GM19239 (cell line): ENCODE results near the gene GLYATL1.

Experiments
- DNase-seq: peaks from one replicate; pipeline ENCODE4 v3.0.0; 2011; ENCODE audit warnings: low spot score; ENCODE audit not compliant: insufficient read length
- FAIRE-seq: peaks from 2 replicates; lab custom pipeline; 2011; peaks lifted over from hg19 to GRCh38; lab: Jason Lieb, UNC

The GLYATL1 gene

GRCh38 chr11:58924230-58924629, 15.1 kb upstream of the GLYATL1 start:
- no peak for FAIRE-seq

GRCh38 chr11:58926251-58926650, 13.0 kb upstream of the GLYATL1 start:
- no peak for DNase-seq
- no peak for FAIRE-seq

More at GRCh38 chr11:58924230-58924629, 15.1 kb upstream of the GLYATL1 start:
- no peak for DNase-seq

- no peak for DNase-seq
- no peak for FAIRE-seq
Observed at GRCh38 chr11:58926695-58927094, 12.6 kb upstream of the GLYATL1 start.

GRCh38 chr11:58927393-58928106, 11.7 kb upstream of the GLYATL1 start:
- DNase-seq (no peak), FAIRE-seq (no peak)

- DNase-seq (no peak), FAIRE-seq (no peak)
Observed at GRCh38 chr11:58928107-58928499, 11.2 kb upstream of the GLYATL1 start.

GRCh38 chr11:58928691-58929090, 10.6 kb upstream of the GLYATL1 start:
- no peak for FAIRE-seq

GRCh38 chr11:58930926-58931325, 8.4 kb upstream of the GLYATL1 start:
- FAIRE-seq (no peak), DNase-seq (no peak)

More at GRCh38 chr11:58928691-58929090, 10.6 kb upstream of the GLYATL1 start:
- no peak for DNase-seq

GRCh38 chr11:58933661-58934060, 5.6 kb upstream of the GLYATL1 start:
- no peak for DNase-seq
- no peak for FAIRE-seq

GRCh38 chr11:58934945-58935513, 4.3 kb upstream of the GLYATL1 start:
- no peak for FAIRE-seq
- DNase-seq: no peak

- FAIRE-seq: no peak
Observed at GRCh38 chr11:58938398-58938797, 890 bp upstream of the GLYATL1 start.

GRCh38 chr11:58940028-58940427, 740 bp downstream of the GLYATL1 start:
- no peak for FAIRE-seq
- DNase-seq: no peak

More at GRCh38 chr11:58938398-58938797, 890 bp upstream of the GLYATL1 start:
- no peak for DNase-seq

GRCh38 chr11:58941838-58942237, 2.5 kb downstream of the GLYATL1 start:
- DNase-seq (no peak), FAIRE-seq (no peak)

GRCh38 chr11:58945663-58946062, 6.4 kb downstream of the GLYATL1 start:
- FAIRE-seq (no peak), DNase-seq (no peak)

GRCh38 chr11:58949184-58949583, 9.9 kb downstream of the GLYATL1 start:
- FAIRE-seq (no peak), DNase-seq (no peak)

GRCh38 chr11:58957922-58958321, 18.6 kb downstream of the GLYATL1 start:
- FAIRE-seq (peak; percentile 44), DNase-seq (no peak)

- peak; percentile 76 for FAIRE-seq
- peak; percentile 21 for DNase-seq
Observed at GRCh38 chr11:58958500-58958899, 19.2 kb downstream of the GLYATL1 start.

GRCh38 chr11:58963551-58964104, 24.3 kb downstream of the GLYATL1 start:
- FAIRE-seq (no peak), DNase-seq (no peak)

- no peak for DNase-seq
- FAIRE-seq: no peak
Observed at GRCh38 chr11:58965246-58965985, 26.1 kb downstream of the GLYATL1 start.

GRCh38 chr11:58968251-58968711, 29.0 kb downstream of the GLYATL1 start:
- FAIRE-seq (no peak), DNase-seq (no peak)

GRCh38 chr11:58977470-58977869, 38.2 kb downstream of the GLYATL1 start:
- DNase-seq: no peak
- FAIRE-seq: no peak

- no peak for FAIRE-seq
- DNase-seq: no peak
Observed at GRCh38 chr11:58979222-58979621, 39.9 kb downstream of the GLYATL1 start.
